CD4-positive, alpha-beta T cell (primary cell): ENCODE measurements around the gene THADA. TPM values are rescaled to one million over a fixed set of nuclear protein-coding genes. Genes with fewer than 3 reads are reported as not detected.

Experiments
- ATAC-seq: fragments of 200-7000 bp; cut with Tn5 transposase; one replicate; pipeline ENCODE4 v1.10.0; 2022; ENCODE audit warnings: mild to moderate bottlenecking; ENCODE audit not compliant: poor library complexity
- CTCF ChIA-PET: fragments of 350-600 bp; sonication (Branson Sonifier 250); formaldehyde crosslinking; loops from one replicate; lab custom pipeline; 2021; ENCODE audit warnings: antibody characterized with exemption, inconsistent platforms; lab: Charles Lee
- POLR2A ChIA-PET: fragments of 350-600 bp; sonication (Branson Sonifier 250); formaldehyde crosslinking; loops from one replicate; lab custom pipeline; 2021; ENCODE audit warnings: antibody characterized with exemption, inconsistent platforms; lab: Charles Lee
- DNase-seq, 14 experiments: peaks; one replicate each; pipeline ENCODE4 v3.0.0-alpha.2; 2013 to 2020; ENCODE audit warnings: mixed read lengths in 2 of 14
- H3K27ac ChIP-seq, 2 donors: one replicate each; pipeline versions ENCODE4 v1.5.1 to v1.7.0; 2013; ENCODE audit warnings: low read length in 2 of 2, low read depth in 1 of 2, mild to moderate bottlenecking in 1 of 2
- H3K27me3 ChIP-seq, 2 experiments: 1 replicate in 1 of 2; 2 replicates in 1 of 2; pipeline versions ENCODE4 v1.6.1 to v1.7.0; 2013; ENCODE audit warnings: low read length in 2 of 2, control low read depth in 1 of 2, mild to moderate bottlenecking in 1 of 2, moderate library complexity in 1 of 2; ENCODE audit not compliant: insufficient read depth in 2 of 2, control insufficient read depth in 1 of 2
- H3K36me3 ChIP-seq: one replicate; pipeline ENCODE4 v1.6.1; 2013; ENCODE audit warnings: low read length, control low read depth; ENCODE audit not compliant: insufficient read depth
- H3K4me1 ChIP-seq: one replicate; pipeline ENCODE4 v1.6.1; 2013; ENCODE audit warnings: low read length, control low read depth; ENCODE audit not compliant: insufficient read depth
- H3K4me3 ChIP-seq: one replicate; pipeline ENCODE4 v1.5.1; 2013; ENCODE audit warnings: mild to moderate bottlenecking, low read length, moderate library complexity
- H3K9me3 ChIP-seq, 2 experiments: 1 replicate in 1 of 2; 2 replicates in 1 of 2; pipeline versions ENCODE4 v1.6.1 to v1.7.0; 2013; ENCODE audit warnings: low read length in 2 of 2, mild to moderate bottlenecking in 2 of 2, control low read depth in 1 of 2, moderate library complexity in 1 of 2; ENCODE audit not compliant: control insufficient read depth in 1 of 2, insufficient read depth in 1 of 2
- H3K27ac Mint-ChIP-seq: one replicate; pipeline ENCODE4 v1.8.0; 2020; ENCODE audit warnings: mixed read lengths
- H3K27me3 Mint-ChIP-seq: one replicate; pipeline ENCODE4 v1.8.0; 2021; ENCODE audit warnings: mixed read lengths
- H3K36me3 Mint-ChIP-seq: one replicate; pipeline ENCODE4 v1.8.0; 2021; ENCODE audit warnings: low read depth, mixed read lengths
- H3K4me1 Mint-ChIP-seq: one replicate; pipeline ENCODE4 v1.8.0; 2021; ENCODE audit warnings: low read depth, mixed read lengths
- H3K4me3 Mint-ChIP-seq: one replicate; pipeline ENCODE4 v1.8.0; 2020; ENCODE audit warnings: mild to moderate bottlenecking, mixed read lengths
- H3K9me3 Mint-ChIP-seq: one replicate; pipeline ENCODE4 v1.8.0; 2020; ENCODE audit warnings: mixed read lengths
- intact Hi-C, 2 experiments: fragments of 100-400 bp; cut with DNase I in 1 of 2; cut with micrococcal nuclease in 1 of 2; formaldehyde crosslinking; loops; one replicate each; pipeline versions ENCODE4 v1.15.1 to v1.9.0; 2023 to 2025; cut with DNase I, micrococcal nuclease
- total RNA-seq, 174 experiments: library from RNA in 2 of 174; stranded (reverse) in 2 of 174; gene quantifications; one replicate each; pipeline ENCODE4 v1.2.3 and lab custom pipeline; 2021 to 2026
- TF ChIP-seq, protein P1 (sequence below): fragments of 200-600 bp; IDR thresholded peaks from one replicate; pipeline ENCODE4 v1.8.0; 2022; ENCODE audit warnings: antibody characterized with exemption, mild to moderate bottlenecking

Gene THADA
- total RNA-seq, 2 experiments from 2014 or later = 29.3 to 32.9 TPM

- peaks cover 54% of the 10 kb centered on the region for H3K36me3 Mint-ChIP-seq
- no peak overlapping the region for H3K27ac Mint-ChIP-seq
- CTCF ChIA-PET = no interaction called here
Observed at GRCh38 chr2:43469094-43469493, 126.7 kb downstream of the THADA start.

DNA sequence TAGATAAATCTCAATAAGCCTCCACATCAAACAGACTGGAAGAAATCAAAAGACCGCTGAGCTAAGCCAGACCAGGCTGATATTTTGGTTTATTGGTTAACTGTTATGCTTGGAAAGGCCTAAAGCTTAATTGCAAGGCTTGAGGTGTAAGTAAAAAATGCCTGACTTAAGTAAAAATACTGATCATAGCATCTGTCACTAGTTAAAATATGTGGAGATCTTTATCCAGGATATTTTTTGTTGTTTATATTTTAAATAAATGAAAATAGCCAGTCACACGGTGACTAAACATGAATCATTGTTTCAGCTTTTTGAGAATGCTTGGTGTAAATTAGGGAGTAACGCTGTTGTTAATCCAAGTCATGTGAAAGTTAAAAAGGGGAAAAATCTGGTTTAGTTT is 127.9 kb downstream of the THADA start:
- H3K9me3 ChIP-seq = no peaks in the 10 kb centered on the region
- ATAC-seq (no peak), DNase-seq (no peak)
- intact Hi-C loops = no loop called here
- Mint-ChIP-seq H3K27me3 (no peaks in the 10 kb centered on the region), H3K9me3 (no peaks in the 10 kb centered on the region), H3K36me3 (peaks cover 49% of the 10 kb centered on the region), H3K4me3 (no peak overlapping the region), H3K4me1 (no peaks in the 10 kb centered on the region), H3K27ac (no peak overlapping the region)
- CTCF ChIA-PET = no interaction called here
- H3K27me3 ChIP-seq = no peaks in the 10 kb centered on the region
- no peak overlapping the region for H3K4me3 ChIP-seq
- no peaks in the 10 kb centered on the region for H3K4me1 ChIP-seq
- TF ChIP-seq, protein P1, sequence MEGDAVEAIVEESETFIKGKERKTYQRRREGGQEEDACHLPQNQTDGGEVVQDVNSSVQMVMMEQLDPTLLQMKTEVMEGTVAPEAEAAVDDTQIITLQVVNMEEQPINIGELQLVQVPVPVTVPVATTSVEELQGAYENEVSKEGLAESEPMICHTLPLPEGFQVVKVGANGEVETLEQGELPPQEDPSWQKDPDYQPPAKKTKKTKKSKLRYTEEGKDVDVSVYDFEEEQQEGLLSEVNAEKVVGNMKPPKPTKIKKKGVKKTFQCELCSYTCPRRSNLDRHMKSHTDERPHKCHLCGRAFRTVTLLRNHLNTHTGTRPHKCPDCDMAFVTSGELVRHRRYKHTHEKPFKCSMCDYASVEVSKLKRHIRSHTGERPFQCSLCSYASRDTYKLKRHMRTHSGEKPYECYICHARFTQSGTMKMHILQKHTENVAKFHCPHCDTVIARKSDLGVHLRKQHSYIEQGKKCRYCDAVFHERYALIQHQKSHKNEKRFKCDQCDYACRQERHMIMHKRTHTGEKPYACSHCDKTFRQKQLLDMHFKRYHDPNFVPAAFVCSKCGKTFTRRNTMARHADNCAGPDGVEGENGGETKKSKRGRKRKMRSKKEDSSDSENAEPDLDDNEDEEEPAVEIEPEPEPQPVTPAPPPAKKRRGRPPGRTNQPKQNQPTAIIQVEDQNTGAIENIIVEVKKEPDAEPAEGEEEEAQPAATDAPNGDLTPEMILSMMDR = no peak
- H3K27ac ChIP-seq = no peak overlapping the region
- peaks cover 5% of the 10 kb centered on the region for H3K36me3 ChIP-seq
- POLR2A ChIA-PET = interaction anchor here (0.6 kb wide), 1 partner anchor 1049 kb away, joined by 3 read pairs; no protein-coding TSS in a partner anchor

More at GRCh38 chr2:43469094-43469493, 126.7 kb downstream of the THADA start:
- Mint-ChIP-seq H3K9me3 (no peaks in the 10 kb centered on the region), H3K4me1 (no peaks in the 10 kb centered on the region), H3K27me3 (no peaks in the 10 kb centered on the region), H3K4me3 (no peak overlapping the region)
- Histone ChIP-seq H3K27me3 (no peaks in the 10 kb centered on the region), H3K4me1 (no peaks in the 10 kb centered on the region), H3K27ac (no peak overlapping the region), H3K4me3 (no peak overlapping the region), H3K9me3 (no peaks in the 10 kb centered on the region), H3K36me3 (peaks cover 6% of the 10 kb centered on the region)
- POLR2A ChIA-PET = no interaction called here
- ATAC-seq = no peak
- TF ChIP-seq, protein P1 = no peak
- DNase-seq = no peak
- intact Hi-C loops = no loop called here

DNA sequence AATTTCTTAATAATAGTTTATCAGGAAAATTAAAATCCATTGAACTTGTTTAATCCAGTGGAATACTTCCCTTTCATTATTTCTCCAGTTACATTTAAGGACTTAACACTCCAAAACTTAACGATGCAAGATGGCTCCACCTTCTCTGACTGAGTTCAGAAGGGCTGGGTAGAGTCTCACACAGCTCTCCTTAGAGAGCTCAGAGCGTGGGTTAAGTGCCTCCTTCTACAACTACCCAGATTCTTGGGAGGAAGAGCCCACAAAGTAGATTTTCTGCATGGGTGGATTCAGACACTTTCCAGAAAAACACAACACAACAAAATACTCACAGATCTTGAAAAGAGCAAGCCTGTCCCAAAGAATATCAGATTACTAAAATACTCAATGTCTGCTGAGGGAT is 130.6 kb downstream of the THADA start:
- H3K4me3 ChIP-seq = no peak overlapping the region
- ATAC-seq (no peak), DNase-seq (no peak)
- TF ChIP-seq, protein P1 = no peak
- no peak overlapping the region for H3K27ac Mint-ChIP-seq
- H3K9me3 ChIP-seq = no peaks in the 10 kb centered on the region
- H3K36me3 ChIP-seq = no peaks in the 10 kb centered on the region
- ChIA-PET CTCF (no interaction called here), POLR2A (no interaction called here)
- H3K4me3 Mint-ChIP-seq = no peak overlapping the region
- H3K27me3 Mint-ChIP-seq = no peaks in the 10 kb centered on the region
- H3K4me1 ChIP-seq = no peaks in the 10 kb centered on the region
- H3K36me3 Mint-ChIP-seq = peaks cover 34% of the 10 kb centered on the region
- peaks cover 6% of the 10 kb centered on the region for H3K4me1 Mint-ChIP-seq
- intact Hi-C loops = no loop called here
- H3K27me3 ChIP-seq = no peaks in the 10 kb centered on the region
- no peaks in the 10 kb centered on the region for H3K9me3 Mint-ChIP-seq
- no peak overlapping the region for H3K27ac ChIP-seq
